NCI-H524 (cell line): ENCODE data around the gene KDR.

ENCODE experiments used
- DNase-seq, 2 experiments: peaks; one replicate each; lab custom pipeline; 2025; lab: John Stamatoyannopoulos, UW

KDR gene

DNA sequence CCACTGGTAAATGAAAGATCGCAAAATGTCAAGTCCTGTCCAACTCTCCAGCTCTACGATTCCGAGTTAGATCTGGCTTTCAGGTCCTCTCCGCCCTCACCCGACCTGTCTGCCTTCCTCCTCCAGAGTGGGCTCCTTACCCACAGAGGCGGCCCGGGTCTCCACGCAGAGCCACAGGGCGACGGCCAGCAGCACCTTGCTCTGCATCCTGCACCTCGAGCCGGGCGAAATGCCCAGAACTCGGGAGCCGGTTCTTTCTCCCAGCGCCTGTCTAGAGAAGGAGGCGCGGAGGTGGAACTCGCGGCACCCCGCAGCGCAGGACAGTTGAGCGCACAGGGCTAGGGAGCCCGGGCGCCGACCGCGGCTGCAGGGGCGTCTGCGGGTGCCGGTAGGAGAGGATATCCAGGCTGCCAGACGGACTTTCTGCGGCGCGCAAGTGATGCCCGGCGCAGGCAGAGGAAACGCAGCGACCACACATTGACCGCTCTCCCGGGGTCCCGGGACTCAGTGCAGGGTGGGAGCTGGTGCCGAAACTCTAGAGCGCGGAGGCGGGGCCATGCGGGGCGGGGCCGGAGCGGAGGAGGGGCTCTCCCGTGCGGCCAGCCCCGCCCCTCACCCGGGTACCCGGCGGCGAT lies at the start of gene KDR:
Gene KDR, minus strand, starts transcription at position 509 of the 635 bp plus-strand sequence. Its CDS starts 302 bp downstream, at position 207.
- DNase-seq = peak in 1 of 2 experiments; percentile 38

DNA sequence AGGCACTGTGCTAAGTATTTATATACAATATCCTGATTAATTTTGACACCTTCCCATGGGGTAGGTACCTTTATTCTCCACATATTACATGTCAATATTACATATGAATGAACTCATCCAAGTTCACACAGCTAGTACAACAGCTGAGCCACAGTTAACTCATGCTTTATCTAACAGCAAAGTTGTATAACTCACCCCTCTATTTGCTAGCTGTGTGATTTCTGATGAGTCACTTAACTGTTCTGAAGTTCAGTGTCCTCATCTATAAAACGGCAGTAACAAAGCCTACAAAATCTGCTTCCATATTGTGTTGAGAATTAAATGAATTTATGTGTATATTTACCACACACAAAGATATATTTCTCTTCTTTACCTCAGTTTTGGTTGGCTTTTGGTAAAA lies 48.2 kb upstream of the KDR start:
- no peak for DNase-seq

DNA sequence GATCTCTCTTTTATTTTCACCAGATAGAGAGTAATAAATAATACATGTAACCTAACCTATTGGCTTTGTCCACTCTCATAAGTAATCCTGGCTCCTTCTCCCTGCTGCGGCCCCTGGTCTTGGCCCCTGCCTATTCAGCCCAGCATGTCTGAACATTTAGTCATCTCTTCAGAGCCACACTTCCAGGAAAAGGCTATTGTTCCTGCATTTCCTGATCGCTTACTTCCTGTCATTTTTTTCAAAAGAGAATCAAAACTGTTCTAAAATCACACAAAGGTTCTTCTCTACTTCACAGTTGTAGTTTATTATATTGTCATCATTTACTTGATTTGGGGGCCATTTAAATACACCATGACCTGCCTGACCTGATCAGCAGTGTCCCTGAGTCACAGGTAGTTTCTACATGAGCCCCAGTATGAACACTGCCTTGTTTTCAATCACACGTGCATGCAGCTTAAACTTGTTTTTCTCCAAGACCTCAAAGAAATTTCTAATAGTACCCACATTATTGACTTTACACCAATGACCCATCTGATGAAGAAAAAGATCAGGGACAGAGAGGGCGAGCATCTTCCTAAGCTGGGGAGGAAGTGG lies 47.4 kb upstream of the KDR start:
- no peak for DNase-seq

DNA sequence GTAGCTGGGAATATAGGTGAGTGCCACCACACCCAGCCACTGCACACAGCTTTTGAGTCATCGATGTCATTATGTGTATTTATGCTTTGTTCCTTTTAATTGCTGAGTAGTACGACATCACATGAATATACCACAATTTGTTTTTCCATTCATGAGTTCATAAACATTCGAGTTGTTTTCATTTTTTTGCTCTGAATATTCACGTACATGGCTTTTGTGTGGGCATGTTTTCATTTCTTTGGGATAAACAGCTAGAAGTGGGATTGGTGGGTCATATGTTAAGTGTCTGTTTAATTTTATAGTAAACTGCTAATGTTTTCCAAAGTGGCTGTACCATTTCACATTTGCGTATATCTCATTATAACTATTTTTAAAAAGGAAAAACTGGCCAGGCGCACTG lies 45.1 kb upstream of the KDR start:
- DNase-seq = no peak

DNA sequence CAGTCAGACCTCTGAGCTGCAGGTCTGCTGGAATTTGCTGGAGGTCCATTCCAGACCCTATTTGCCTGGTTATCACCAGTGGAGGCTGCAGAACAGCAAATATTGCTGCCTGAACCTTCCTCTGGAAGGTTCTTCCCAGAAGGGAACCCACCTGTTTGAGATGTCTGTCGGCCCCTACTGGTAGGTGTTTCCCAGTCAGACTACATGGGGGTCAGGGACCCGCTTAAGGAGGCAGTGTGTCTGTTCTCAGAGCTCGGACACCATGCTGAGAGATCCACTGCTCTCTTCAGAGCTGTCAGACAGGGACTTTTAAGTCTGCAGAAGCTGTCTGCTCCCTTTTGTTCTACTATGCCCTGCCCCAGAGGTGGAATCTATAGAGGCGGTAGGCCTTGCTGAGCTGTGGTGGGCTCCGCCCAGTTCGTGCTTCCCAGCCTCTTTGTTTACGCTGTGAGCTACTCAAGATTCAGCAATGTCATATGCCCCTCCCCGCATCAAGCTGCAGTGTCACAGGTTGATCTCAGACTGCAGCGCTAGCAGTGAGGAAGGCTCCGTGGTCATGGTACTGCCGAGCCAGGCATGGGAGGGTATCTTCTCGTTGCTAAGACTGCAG lies 44.1 kb upstream of the KDR start:
- no peak for DNase-seq

DNA sequence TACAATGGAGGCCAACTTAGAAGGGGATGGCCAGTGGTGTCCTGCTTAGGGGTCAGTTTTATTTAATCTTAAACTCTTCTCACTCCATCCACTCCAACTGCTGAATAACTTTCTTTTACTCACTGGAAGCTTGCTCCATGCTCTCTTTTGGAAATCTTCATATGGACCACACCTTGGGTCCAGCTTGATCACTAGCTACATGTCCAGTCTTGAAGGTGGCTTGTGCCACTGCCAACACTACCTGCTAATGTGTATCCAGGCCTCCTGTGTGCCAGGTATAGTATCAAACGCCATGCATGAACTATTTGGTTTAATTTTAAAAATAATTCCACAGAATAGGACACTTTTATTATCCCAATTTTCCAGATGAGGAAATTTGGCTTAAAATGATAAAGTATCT lies 37.0 kb upstream of the KDR start:
- DNase-seq = no peak

DNA sequence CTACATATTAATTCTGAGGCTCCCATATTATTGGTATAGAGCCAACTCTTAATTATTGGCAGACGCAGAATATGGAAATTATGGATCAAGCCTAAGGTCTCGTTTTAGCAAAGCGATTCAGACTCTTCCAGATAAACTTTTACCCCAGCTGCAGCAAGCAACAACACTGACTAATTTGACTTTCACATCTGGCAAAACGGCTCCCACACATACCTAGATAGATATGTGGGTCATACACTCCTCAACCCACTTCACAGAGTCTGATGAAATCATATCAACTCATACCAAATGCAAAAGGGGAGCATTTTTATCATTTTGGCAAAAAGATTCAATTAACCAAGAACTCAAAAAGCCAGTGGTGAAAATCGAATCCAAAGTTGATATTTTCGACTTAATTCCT lies 36.3 kb upstream of the KDR start:
- no peak for DNase-seq

DNA sequence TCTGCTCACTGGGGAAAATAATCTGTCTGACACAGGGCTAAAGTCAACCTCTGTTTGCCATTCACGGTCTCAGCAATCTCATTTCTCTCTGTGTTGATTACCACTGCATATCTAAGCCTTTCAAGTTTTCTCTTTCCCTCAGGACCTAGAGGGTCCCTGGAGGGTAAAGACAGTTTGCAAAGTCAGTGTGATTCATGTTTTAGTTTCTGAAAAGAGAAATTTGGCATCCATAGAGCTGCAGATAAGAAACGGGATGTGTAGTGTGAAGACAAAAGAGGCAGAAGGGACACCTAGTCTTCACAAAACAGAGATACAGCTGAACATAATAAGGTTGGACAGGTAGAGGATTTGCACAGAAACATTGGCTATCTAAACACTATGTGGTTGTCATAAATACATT lies 34.5 kb upstream of the KDR start:
- DNase-seq = no peak

DNA sequence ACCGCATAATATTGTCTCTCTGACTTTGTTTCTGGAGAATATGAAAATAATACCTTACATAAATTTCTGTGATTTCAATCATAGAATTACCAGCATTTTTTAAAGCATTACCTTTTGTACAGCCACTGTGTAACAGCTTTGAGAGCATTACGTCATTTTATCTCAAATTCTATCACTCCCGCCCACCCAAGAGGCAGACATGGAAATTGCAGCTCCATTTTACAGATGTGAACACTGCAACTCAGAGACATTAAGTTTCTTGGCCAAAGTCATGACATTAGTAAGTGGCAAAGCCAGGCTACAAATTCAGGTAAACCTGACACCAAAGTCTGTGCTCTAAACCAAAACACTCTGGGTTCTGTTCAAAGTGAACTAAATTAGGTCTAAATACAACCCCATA lies 33.6 kb upstream of the KDR start:
- DNase-seq = no peak

DNA sequence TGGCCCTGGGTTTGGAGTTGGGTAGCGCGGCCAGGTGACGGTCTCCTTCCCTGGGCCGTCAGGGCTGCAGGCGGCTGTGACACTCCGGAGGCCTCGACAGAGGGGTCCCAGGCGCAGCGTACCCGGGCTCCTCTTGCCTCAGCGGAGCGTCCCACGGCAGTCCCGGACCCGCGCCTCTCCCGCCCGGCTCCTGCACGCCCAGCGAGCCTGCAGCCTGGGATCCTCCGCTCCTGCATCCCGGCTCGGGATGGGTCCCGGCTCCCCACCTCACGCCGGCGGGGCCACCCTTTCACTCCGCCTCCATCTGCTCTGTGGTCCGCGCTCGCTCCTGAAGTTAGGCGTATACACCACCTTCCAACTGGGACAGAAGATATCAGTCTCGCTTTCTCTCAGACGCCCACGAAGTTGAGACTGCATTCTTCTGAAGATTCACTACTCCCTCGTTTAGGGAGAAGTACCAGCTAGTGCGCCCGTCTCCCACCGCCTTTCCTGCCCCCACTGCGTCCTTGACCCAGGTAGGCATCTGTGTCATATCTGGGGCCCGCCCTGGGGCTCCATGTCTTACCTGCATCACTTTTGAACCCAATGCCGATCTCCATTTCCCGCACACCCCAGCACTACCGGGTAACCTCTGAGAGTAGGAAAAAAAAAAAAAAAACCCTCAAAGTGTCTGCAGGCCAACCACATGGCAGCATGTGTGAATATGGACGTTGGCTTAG lies 32.3 kb upstream of the KDR start:
- DNase-seq = no peak

DNA sequence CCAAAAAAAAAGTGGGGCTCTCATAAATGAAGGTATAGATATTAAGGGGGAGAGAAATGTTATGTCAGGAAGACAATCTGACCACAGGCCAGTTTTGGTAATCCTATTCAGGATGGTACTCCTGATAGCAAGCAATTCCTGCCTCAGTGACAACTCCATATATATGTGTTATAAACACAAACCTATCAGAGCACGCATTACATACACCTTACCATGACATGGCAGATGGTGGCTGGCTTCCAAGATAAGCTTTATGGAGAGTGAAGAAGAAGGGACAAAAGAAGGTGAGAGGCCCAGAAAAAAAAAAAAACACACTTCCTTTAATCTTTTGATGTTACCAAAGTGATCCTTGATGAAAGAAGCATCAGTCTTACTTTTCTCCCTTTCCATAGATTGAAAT lies 29.5 kb upstream of the KDR start:
- no peak for DNase-seq

DNA sequence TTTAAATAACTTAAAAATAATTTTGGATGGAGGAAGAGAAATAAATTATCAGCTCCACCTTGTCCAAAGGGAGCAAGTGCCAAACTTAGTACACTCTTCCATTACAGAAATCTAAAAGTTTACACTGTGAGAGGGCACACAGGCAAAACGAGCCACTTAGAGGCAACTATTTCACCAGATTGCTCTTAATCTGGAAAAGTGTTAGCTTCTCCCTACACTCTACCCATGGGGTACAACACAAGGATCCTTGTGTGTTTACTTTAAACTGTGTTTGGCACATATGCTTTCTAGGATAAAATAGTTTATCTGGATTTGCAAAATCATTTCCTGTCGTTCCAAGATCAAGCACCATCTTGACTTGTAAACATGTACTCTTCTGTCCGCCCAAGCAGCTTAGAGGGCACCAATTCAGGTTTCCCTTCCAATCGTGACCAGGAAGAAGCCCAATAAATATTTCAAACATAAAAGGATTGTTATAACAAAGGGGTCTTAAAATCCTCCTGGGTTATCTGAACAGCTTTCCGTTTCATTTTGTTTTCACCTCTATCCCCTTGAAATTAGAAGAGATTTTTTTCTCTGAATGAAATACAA lies 29.0 kb upstream of the KDR start:
- no peak for DNase-seq

DNA sequence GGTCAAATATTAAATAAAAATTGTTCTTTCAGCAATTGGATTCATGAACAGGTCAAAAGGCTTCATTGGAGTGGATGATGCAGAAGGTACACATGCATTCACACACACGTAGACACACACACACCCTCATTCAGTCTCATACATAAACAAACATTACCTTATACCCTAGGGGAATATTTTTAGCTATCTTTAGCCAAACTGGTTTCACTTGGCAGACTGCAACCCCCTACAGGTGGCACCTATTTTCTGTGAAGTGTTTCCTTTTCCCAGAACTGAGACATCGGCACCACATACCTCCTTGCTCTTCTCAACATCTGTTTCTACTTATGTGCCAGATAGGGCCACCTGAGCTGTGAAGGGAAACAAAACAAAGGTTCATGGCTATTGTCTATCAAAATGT lies 18.5 kb upstream of the KDR start:
- DNase-seq = peak in 1 of 2 experiments; percentile 60

DNA sequence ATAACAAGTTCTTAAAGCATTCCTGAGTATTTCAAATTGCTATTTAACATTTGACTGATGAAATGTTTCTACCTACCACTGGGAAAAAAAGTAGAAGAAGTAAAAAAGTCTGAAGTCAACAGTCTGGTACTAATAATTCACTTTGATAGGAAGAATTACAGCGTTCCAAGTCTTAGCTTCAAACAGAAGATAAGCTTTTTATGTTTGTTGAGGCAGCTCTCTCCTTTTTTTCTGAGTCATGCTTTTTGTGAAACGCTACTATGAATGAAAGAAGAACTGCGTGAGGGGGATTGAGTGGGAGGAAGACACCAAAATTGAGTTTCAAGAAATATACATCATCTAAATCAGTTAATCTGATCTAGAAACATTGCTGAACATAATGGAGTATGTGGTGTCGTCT lies 13.0 kb upstream of the KDR start:
- no peak for DNase-seq

DNA sequence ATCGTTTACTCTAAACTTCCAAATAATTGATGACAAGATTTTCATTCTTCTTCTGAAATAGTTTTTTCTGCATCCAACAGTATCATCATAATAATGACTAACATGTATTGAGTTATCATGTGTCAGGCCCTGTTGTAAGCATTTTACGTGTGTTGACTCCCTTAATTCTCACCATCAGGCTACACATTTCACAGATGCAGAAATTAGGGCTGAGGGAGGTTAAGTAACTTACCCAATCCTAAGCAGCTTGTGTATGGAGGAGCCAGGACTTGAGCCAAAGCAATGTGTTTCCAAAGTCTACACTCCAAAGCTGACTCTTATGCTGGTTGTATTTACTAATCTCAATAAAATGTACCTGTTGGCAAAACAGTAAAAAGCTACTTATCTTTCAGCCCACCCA lies 11.2 kb upstream of the KDR start:
- DNase-seq = no peak

DNA sequence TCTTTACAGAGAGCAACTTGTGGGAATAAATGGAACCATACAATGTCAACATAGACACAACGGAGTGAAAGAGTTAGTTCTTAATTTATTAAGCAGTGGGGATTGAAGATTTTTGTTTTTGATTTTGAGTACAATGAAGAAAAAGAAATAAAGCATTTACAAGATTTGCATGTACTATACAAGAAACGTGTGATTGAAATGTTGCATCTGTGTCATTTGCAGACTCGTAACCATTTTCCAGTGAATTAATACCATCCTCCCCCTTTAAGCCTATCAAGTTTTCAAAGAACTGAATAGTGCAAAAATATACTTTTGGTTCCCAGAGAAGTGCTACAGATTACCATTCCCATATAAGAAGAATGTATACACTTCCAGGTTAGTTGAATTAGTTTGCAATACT lies 8.6 kb upstream of the KDR start:
- no peak for DNase-seq

DNA sequence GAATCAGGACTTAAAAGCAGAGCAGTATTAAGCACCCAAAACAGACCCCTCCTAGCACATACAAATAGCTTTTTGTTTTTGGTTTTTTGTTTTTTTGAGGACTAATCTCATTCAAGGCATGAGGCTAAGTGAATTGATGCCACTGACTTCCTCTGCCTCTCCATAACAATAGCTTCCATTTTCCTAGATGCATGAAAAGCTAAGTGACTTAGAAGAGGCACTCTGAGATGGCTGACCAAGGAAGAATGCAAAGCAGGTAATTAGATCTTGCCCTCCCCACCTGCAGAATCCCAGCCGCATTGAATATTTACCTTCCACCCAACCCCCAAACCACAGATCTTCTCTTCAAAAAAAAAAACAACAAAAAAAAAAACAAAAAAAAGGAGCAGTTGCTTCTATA lies 7.4 kb upstream of the KDR start:
- DNase-seq = no peak

DNA sequence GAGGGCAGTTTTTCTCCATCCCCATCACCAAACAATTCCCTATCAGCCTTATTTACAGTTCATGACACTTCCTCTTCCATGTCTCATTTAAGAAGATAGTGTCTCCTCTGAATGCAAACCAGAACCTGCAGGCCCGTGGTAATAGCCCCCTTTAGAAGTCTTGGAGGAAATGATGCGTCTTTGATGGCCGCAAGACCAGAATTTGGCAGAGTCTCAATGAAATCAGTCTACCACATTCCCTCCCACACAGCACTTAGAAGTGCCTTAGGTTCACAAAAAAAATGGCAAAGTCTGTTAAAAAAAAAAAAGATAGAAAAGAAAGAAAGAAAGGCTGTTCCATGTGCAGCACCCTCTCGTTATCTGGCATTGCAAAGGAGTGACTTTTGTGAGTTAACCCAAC lies 2.1 kb upstream of the KDR start:
- no peak for DNase-seq

DNA sequence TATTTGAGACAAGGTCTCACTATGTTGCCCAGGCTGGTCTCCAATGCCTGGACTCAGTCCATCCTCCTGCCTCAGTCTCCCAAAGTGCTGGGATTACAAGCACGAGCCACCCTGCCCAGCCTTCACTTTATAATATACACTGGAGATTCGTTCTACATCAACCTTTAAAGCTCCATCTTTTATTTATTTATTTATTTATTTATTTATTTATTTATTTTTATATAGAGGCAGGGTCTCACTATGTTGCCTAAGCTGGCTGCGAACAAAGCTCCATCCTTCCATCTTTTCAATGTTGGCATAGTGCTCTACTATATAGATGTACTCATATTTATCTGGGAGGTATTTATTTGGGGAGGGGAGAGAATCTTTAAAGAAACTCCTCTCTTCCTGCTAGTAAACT lies 1.7 kb upstream of the KDR start:
- no peak for DNase-seq

DNA sequence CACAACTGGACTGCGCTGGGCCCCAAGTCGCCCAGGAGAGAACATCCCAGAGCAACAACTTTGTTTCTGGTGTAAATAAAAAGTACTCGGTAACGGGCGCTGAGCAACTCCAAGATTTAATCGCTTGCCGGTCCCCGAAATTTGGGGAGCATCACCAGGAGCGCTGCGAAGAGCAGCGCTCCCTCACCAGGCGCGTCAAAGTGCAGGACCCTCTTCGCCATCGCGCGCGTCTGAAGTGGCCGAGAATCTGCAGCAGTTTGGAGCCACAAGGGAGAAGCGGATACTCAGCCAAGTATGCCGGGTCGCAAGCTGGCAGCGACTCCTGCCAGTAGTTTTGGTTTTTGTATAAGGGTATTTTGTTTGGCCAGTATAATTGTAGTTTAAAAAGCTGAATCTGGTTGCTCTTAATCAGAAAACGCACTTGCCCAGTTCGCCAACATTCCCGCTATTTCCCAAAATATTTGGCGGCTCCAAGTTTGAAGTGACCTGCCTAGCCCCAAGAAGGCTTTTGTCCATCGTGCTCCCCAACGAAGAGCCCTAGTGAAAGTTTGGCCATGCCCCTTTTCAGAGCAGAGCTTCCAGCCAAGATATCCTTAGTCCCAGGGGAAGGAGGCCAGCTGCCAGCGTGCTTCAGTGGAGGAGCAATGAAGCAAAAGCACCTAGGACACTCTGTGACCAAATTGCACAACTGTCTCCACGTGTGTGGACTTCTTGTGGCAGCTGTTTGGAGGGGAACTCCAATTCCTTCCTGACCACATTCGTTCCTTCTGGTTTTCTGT lies 557 bp upstream of the KDR start:
- DNase-seq = peak in 1 of 2 experiments; percentile 35

DNA sequence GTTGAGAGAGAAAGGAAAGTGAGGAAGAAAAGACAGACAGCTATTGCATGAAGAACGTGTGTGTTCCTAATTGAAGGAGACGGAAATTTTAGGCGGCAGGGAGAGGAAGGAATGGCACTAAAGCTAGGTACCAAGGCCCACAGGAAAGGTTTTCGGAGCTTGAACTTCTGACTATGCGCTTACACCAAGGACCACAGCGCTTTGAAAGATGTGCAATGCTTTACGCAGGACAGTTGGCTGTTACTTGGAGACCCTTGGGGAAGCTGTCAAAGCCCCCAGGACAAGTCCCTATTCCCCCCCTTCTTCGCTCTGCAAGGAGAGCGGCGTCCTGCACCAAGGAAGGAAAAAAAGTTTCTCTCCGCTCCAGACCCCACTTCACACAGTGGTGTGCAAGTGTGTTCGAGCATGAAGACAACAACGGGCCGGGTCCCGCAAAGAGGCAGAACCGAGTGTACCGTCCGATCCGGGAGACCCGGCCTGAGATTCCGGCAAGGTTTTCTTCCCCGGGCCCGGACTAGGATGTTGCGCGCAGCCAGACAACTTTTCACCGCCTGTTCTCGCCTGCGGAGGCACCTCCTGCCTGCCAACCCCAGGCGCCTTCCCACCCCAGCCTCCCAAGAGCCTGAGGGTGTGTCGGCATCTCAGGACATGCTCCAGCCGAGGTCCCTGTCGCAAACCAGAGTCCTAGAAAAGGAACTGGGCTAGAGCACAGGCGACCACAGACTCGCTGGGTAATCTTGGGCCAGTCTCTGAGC lies 896 bp downstream of the KDR start:
- DNase-seq = no peak
